DOHH2 (cell line): ENCODE measurements around the gene NELFB.

Experiments
- H3F3A ChIP-seq: fragments of 200-600 bp; sonication (generic), shearing (Covaris generic); 2 replicates; pipeline ENCODE4 v1.6.0; 2016; ENCODE audit warnings: antibody characterized with exemption, mild to moderate bottlenecking; ENCODE audit not compliant: control insufficient read depth, insufficient read depth
- H3K27ac ChIP-seq: fragments of 200-600 bp; sonication (generic); 2 replicates; pipeline ENCODE4 v1.5.1; 2014; ENCODE audit warnings: low read depth, mild to moderate bottlenecking, low read length, moderate library complexity
- H3K27me3 ChIP-seq: fragments of 200-600 bp; sonication (generic); 2 replicates; pipeline ENCODE4 v1.6.1; 2014; ENCODE audit warnings: mild to moderate bottlenecking, low read length, mixed read lengths; ENCODE audit not compliant: control insufficient read depth
- H3K36me3 ChIP-seq: fragments of 200-600 bp; sonication (generic); 2 replicates; pipeline ENCODE4 v1.6.1; 2014; ENCODE audit warnings: mild to moderate bottlenecking, low read length, moderate library complexity, mixed read lengths; ENCODE audit not compliant: control insufficient read depth
- H3K4me1 ChIP-seq: fragments of 200-600 bp; sonication (generic); 2 replicates; pipeline ENCODE4 v1.6.1; 2014; ENCODE audit warnings: mild to moderate bottlenecking, low read length, mixed read lengths; ENCODE audit not compliant: control insufficient read depth
- H3K4me2 ChIP-seq: fragments of 200-600 bp; sonication (generic); 2 replicates; pipeline ENCODE4 v1.6.0; 2014; ENCODE audit warnings: mild to moderate bottlenecking, low read length, moderate library complexity
- H3K4me3 ChIP-seq: fragments of 200-600 bp; sonication (generic); 2 replicates; pipeline ENCODE4 v1.5.1; 2014; ENCODE audit warnings: mild to moderate bottlenecking, low read length, mixed read lengths
- H3K79me2 ChIP-seq: fragments of 200-600 bp; sonication (generic); 2 replicates; pipeline ENCODE4 v1.6.1; 2014; ENCODE audit warnings: mild to moderate bottlenecking, low read length, mixed read lengths; ENCODE audit not compliant: control insufficient read depth
- H3K9me2 ChIP-seq: fragments of 200-600 bp; sonication (generic); replicated peaks from 2 replicates; pipeline ENCODE4 v1.6.1; 2014; ENCODE audit warnings: mild to moderate bottlenecking, low read length, mixed read lengths; ENCODE audit not compliant: control insufficient read depth
- H3K9me3 ChIP-seq: fragments of 200-600 bp; sonication (generic); 2 replicates; pipeline ENCODE4 v1.6.1; 2014; ENCODE audit warnings: antibody characterized with exemption, low read length, mixed read lengths; ENCODE audit not compliant: control insufficient read depth, insufficient read depth
- H4K20me1 ChIP-seq: fragments of 200-600 bp; sonication (generic); 2 replicates; pipeline ENCODE4 v1.6.0; 2014; ENCODE audit warnings: low read depth, mild to moderate bottlenecking, antibody characterized with exemption, low read length, moderate library complexity; ENCODE audit not compliant: control insufficient read depth, insufficient read depth
- CTCF ChIP-seq: fragments of 200-600 bp; sonication (generic); IDR thresholded peaks from one replicate; pipeline ENCODE4 v1.5.1; 2014; ENCODE audit warnings: antibody characterized with exemption, mild to moderate bottlenecking, low read depth, low read length; ENCODE audit not compliant: poor library complexity, severe bottlenecking
- EZH2phosphoT487 ChIP-seq: fragments of 200-600 bp; sonication (generic); IDR thresholded peaks from 2 replicates; pipeline ENCODE4 v1.6.1; 2017; ENCODE audit warnings: borderline replicate concordance, mild to moderate bottlenecking, antibody characterized with exemption, low read length, moderate library complexity, mixed read lengths

NELFB gene

GRCh38 chr9:137319739-137320551, 64.8 kb downstream of the NELFB start:
- Histone ChIP-seq H3K4me2 (peak overlapping the region; percentile 86), H3K4me1 (peaks cover 42% of the 10 kb centered on the region), H3K27me3 (no peaks in the 10 kb centered on the region), H3K9me3 (no peaks in the 10 kb centered on the region), H4K20me1 (no peaks in the 10 kb centered on the region), H3K27ac (peak overlapping the region; percentile 81), H3K9me2 (no peaks in the 10 kb centered on the region), H3K4me3 (peak overlapping the region; percentile 63), H3K36me3 (no peaks in the 10 kb centered on the region), H3F3A (peaks cover 2% of the 10 kb centered on the region; the same call in 1 of the 2 replicates), H3K79me2 (no peaks in the 10 kb centered on the region)
- TF ChIP-seq EZH2phosphoT487: no peak
- no peak for TF ChIP-seq CTCF

GRCh38 chr9:137320555-137321384, 65.6 kb downstream of the NELFB start:
- no peaks in the 10 kb centered on the region for H4K20me1 ChIP-seq
- H3F3A ChIP-seq: peaks cover 2% of the 10 kb centered on the region; the same call in 1 of the 2 replicates
- H3K79me2 ChIP-seq: no peaks in the 10 kb centered on the region
- peak overlapping the region; percentile 63 for H3K4me3 ChIP-seq
- H3K27ac ChIP-seq: peak overlapping the region; percentile 81
- H3K4me2 ChIP-seq: peak overlapping the region; percentile 86
- no peaks in the 10 kb centered on the region for H3K9me2 ChIP-seq
- peaks cover 38% of the 10 kb centered on the region for H3K4me1 ChIP-seq
- no peak for TF ChIP-seq CTCF
- no peak for TF ChIP-seq EZH2phosphoT487
- no peaks in the 10 kb centered on the region for H3K27me3 ChIP-seq
- H3K36me3 ChIP-seq: no peaks in the 10 kb centered on the region
- no peaks in the 10 kb centered on the region for H3K9me3 ChIP-seq

- Histone ChIP-seq H3K4me2 (no peak overlapping the region), H4K20me1 (no peaks in the 10 kb centered on the region), H3F3A (peaks cover 6% of the 10 kb centered on the region), H3K4me3 (no peak overlapping the region), H3K9me3 (no peaks in the 10 kb centered on the region), H3K36me3 (no peaks in the 10 kb centered on the region), H3K27ac (no peak overlapping the region), H3K79me2 (no peaks in the 10 kb centered on the region), H3K9me2 (no peaks in the 10 kb centered on the region), H3K27me3 (no peaks in the 10 kb centered on the region), H3K4me1 (peaks cover 38% of the 10 kb centered on the region)
- no peak for TF ChIP-seq CTCF
- TF ChIP-seq EZH2phosphoT487: no peak
Observed at GRCh38 chr9:137321726-137322361, 66.7 kb downstream of the NELFB start.
